IMR-90 (cell line): Measurements from ENCODE around the gene CACNA2D1. TPM values are rescaled to one million over a fixed set of nuclear protein-coding genes. Genes with fewer than 3 reads are reported as not detected.

Experiments
- ATAC-seq: fragments of 200-7000 bp; cut with Tn5 transposase; 2 replicates; pipeline ENCODE4 v1.9.1; 2020; ENCODE audit warnings: low read depth, mild to moderate bottlenecking, moderate library complexity
- BruUV-seq: library from RNA; stranded (reverse); fragments of 400-500 nt; replicated peaks from 2 replicates; lab custom pipeline; 2021; lab: Mats Ljungman, UMichigan
- CTCF ChIA-PET: fragments of 300-600 bp; formaldehyde crosslinking; extraction: SDS; loops from one replicate; lab custom pipeline; 2021; ENCODE audit warnings: antibody characterized with exemption; lab: Yijun Ruan, JAX
- POLR2A ChIA-PET: fragments of 300-600 bp; sonication (Branson Sonifier 250); formaldehyde crosslinking; loops from one replicate; lab custom pipeline; 2022; ENCODE audit warnings: antibody characterized with exemption; ENCODE audit not compliant: unreplicated experiment; lab: Charles Lee
- DNase-seq: peaks from one replicate; pipeline ENCODE4 v3.0.0; 2013
- H2AFZ ChIP-seq: replicated peaks from 2 replicates; pipeline ENCODE3; 2013; ENCODE audit warnings: low read length, mild to moderate bottlenecking; ENCODE audit not compliant: poor library complexity
- H2AK5ac ChIP-seq: 2 replicates; pipeline ENCODE4 v1.6.1; 2013; ENCODE audit warnings: low read depth, low read length, inconsistent platforms
- H2AK9ac ChIP-seq: replicated peaks from 2 replicates; pipeline ENCODE3; 2013; ENCODE audit warnings: mild to moderate bottlenecking, low read depth, low read length, moderate library complexity; ENCODE audit not compliant: poor library complexity
- H2BK120ac ChIP-seq: 2 replicates; pipeline ENCODE4 v1.6.1; 2013; ENCODE audit warnings: low read depth, low read length, inconsistent platforms
- H2BK15ac ChIP-seq: 3 replicates; pipeline ENCODE4 v1.6.1; 2013; ENCODE audit warnings: low read depth, low read length, inconsistent platforms
- H2BK20ac ChIP-seq: 2 replicates; pipeline ENCODE4 v1.6.1; 2013; ENCODE audit warnings: low read depth, mild to moderate bottlenecking, inconsistent platforms, low read length, moderate library complexity
- H2BK5ac ChIP-seq: 2 replicates; pipeline ENCODE4 v1.6.1; 2013; ENCODE audit warnings: mild to moderate bottlenecking, low read depth, low read length, inconsistent platforms; ENCODE audit not compliant: poor library complexity, severe bottlenecking
- H3K14ac ChIP-seq: replicated peaks from 2 replicates; pipeline ENCODE4 v1.6.1; 2013; ENCODE audit warnings: low read depth, low read length, inconsistent platforms
- H3K18ac ChIP-seq: 2 replicates; pipeline ENCODE4 v1.6.1; 2013; ENCODE audit warnings: low read depth, low read length, control low read depth
- H3K23ac ChIP-seq: 2 replicates; pipeline ENCODE4 v1.6.1; 2013; ENCODE audit warnings: low read depth, low read length, inconsistent platforms
- H3K27ac ChIP-seq: 2 replicates; pipeline ENCODE4 v1.5.1; 2013; ENCODE audit warnings: mild to moderate bottlenecking, control low read depth, low read length; ENCODE audit not compliant: insufficient read depth
- H3K27me3 ChIP-seq: 2 replicates; pipeline ENCODE4 v1.6.1; 2013; ENCODE audit warnings: low read length; ENCODE audit not compliant: control insufficient read depth, insufficient read depth
- H3K36me3 ChIP-seq: 2 replicates; pipeline ENCODE4 v1.6.1; 2013; ENCODE audit warnings: low read length, mixed read lengths; ENCODE audit not compliant: control insufficient read depth, insufficient read depth
- H3K4ac ChIP-seq: 2 replicates; pipeline ENCODE4 v1.6.1; 2013; ENCODE audit warnings: low read depth, low read length, inconsistent platforms
- H3K4me1 ChIP-seq: 2 replicates; pipeline ENCODE4 v1.6.1; 2013; ENCODE audit warnings: low read length, mixed read lengths; ENCODE audit not compliant: control insufficient read depth, insufficient read depth
- H3K4me2 ChIP-seq: 2 replicates; pipeline ENCODE4 v1.6.1; 2013; ENCODE audit warnings: low read depth, mild to moderate bottlenecking, control low read depth, low read length, moderate library complexity
- H3K4me3 ChIP-seq: 2 replicates; pipeline ENCODE4 v1.5.1; 2013; ENCODE audit warnings: low read depth, mild to moderate bottlenecking, control low read depth, low read length, moderate library complexity; ENCODE audit not compliant: insufficient read depth
- H3K56ac ChIP-seq: 2 replicates; pipeline ENCODE4 v1.6.1; 2013; ENCODE audit warnings: low read length, inconsistent platforms; ENCODE audit not compliant: insufficient read depth; ENCODE audit errors: extremely low read depth
- H3K79me1 ChIP-seq, 2 experiments: 2 replicates each; pipeline ENCODE4 v1.6.1; 2013; ENCODE audit warnings: low read length in 2 of 2, inconsistent platforms in 1 of 2, low read depth in 1 of 2
- H3K9ac ChIP-seq: 2 replicates; pipeline ENCODE4 v1.6.1; 2013; ENCODE audit warnings: low read depth, low read length, control low read depth
- H3K9me1 ChIP-seq: 2 replicates; pipeline ENCODE4 v1.6.1; 2013; ENCODE audit warnings: low read length, inconsistent platforms; ENCODE audit not compliant: insufficient read depth
- H3K9me3 ChIP-seq: 2 replicates; pipeline ENCODE4 v1.6.1; 2013; ENCODE audit warnings: low read length; ENCODE audit not compliant: control insufficient read depth, insufficient read depth
- H4K20me1 ChIP-seq: 2 replicates; pipeline ENCODE4 v1.6.1; 2013; ENCODE audit warnings: low read length, inconsistent platforms; ENCODE audit not compliant: insufficient read depth
- H4K5ac ChIP-seq: 2 replicates; pipeline ENCODE4 v1.6.1; 2013; ENCODE audit warnings: mild to moderate bottlenecking, low read depth, low read length, control low read depth
- H4K8ac ChIP-seq, 2 experiments: 2 replicates each; pipeline ENCODE4 v1.6.1; 2013; ENCODE audit warnings: low read depth in 2 of 2, low read length in 2 of 2, control low read depth in 1 of 2, inconsistent platforms in 1 of 2
- H4K91ac ChIP-seq: 2 replicates; pipeline ENCODE4 v1.6.1; 2013; ENCODE audit warnings: low read depth, low read length, inconsistent platforms; ENCODE audit not compliant: insufficient read depth
- BHLHE40 ChIP-seq: fragments of 150-350 bp; IDR thresholded peaks from 2 replicates; pipeline ENCODE4 v1.6.1; 2016; ENCODE audit warnings: mild to moderate bottlenecking, low read depth, low read length
- ELK1 ChIP-seq: fragments of 150-350 bp; IDR thresholded peaks from 2 replicates; pipeline ENCODE4 v1.6.1; 2016; ENCODE audit warnings: low read depth, mild to moderate bottlenecking, low read length, moderate library complexity, borderline replicate concordance
- MAZ ChIP-seq: IDR thresholded peaks from 2 replicates; pipeline ENCODE4 v1.6.1; 2012; ENCODE audit warnings: low read depth, mild to moderate bottlenecking, low read length, improper control_type of control experiment, moderate library complexity, borderline replicate concordance
- SMC3 ChIP-seq: fragments of 150-350 bp; IDR thresholded peaks from 2 replicates; pipeline ENCODE4 v1.6.1; 2016; ENCODE audit warnings: low read depth, mild to moderate bottlenecking, antibody characterized with exemption, low read length, moderate library complexity
- whole genome bisulfite sequencing, 2 experiments: methylation state at CpG; one replicate each; pipeline versions ENCODE4 v1.1.5 to v1.1.7; 2013; ENCODE audit warnings: missing lambda C conversion rate in 2 of 2; ENCODE audit not compliant: insufficient read length in 1 of 2; ENCODE audit errors: extremely low coverage in 2 of 2; 5-methylcytosine and 5-hydroxymethylcytosine counted together
- dilution Hi-C: fragments of 300-500 bp; cut with HindIII; formaldehyde crosslinking; loops from one replicate; pipeline ENCODE4 v1.14.3; 2018; ENCODE audit warnings: low sequenced_read_pairs; ENCODE audit not compliant: unreplicated experiment
- in situ Hi-C: fragments of 300-500 bp; cut with MboI; formaldehyde crosslinking; loops from 3 replicates; pipeline ENCODE4 v1.14.3; 2019; ENCODE audit warnings: low sequenced_read_pairs, inconsistent platforms, mixed read lengths
- intact Hi-C: fragments of 100-400 bp; cut with micrococcal nuclease; formaldehyde crosslinking; loops from 2 replicates; pipeline ENCODE4 v1.10.0; 2022
- polyA plus RNA-seq, 3 experiments: library from polyadenylated mRNA; depleted of rRNA; stranded (reverse); fragments of >200 nt; gene quantifications; 2 replicates each; pipeline ENCODE4 v1.2.3, GENCODE V29; 2012; ENCODE audit warnings: low replicate concordance in 1 of 3
- total RNA-seq: library from RNA; depleted of rRNA; stranded (reverse); fragments of >200 nt; gene quantifications from 2 replicates; pipeline ENCODE4 v1.2.3, GENCODE V29; 2012

The CACNA2D1 gene
- total and polyA plus RNA-seq, 2 of the 4 experiments (the other 2 are of a cell fraction): 5.8 to 21.9 TPM

- no peak overlapping the region for H4K91ac ChIP-seq
- no peak overlapping the region for H2BK20ac ChIP-seq
- no peak for TF ChIP-seq MAZ
- TF ChIP-seq SMC3: no peak
- no peak for TF ChIP-seq ELK1
- TF ChIP-seq BHLHE40: no peak
- in situ Hi-C loops (no loop called here), dilution Hi-C loops (no loop called here), intact Hi-C loops (no loop called here)
- H3K23ac ChIP-seq: no peak overlapping the region
- no peak overlapping the region for H2AK9ac ChIP-seq
- H3K27me3 ChIP-seq: no peaks in the 10 kb centered on the region
- no peak overlapping the region for H3K9ac ChIP-seq
- no peak overlapping the region for H2BK120ac ChIP-seq
- no peak overlapping the region for H2AFZ ChIP-seq
- no TSS peak for BruUV-seq
- DNase-seq (no peak), ATAC-seq (no peak)
- H3K4me1 ChIP-seq: no peaks in the 10 kb centered on the region
- H3K18ac ChIP-seq: no peak overlapping the region
- H3K79me1 ChIP-seq: no peaks in the 10 kb centered on the region
- no peak overlapping the region for H3K27ac ChIP-seq
- WGBS, 2 experiments: no CpG with 5 or more reads among the region's 3 CpGs
- H3K4me2 ChIP-seq: no peak overlapping the region
- ChIA-PET CTCF (no interaction called here), POLR2A (no interaction called here)
- H3K14ac ChIP-seq: no peak overlapping the region
- H4K20me1 ChIP-seq: no peaks in the 10 kb centered on the region
- no peak overlapping the region for H2AK5ac ChIP-seq
- H3K36me3 ChIP-seq: 0 out of 2 replicates have a peak, but pooled peaks cover 1% of the 10 kb centered on the region
- no peak overlapping the region for H3K4ac ChIP-seq
- no peak overlapping the region for H3K4me3 ChIP-seq
- no peak overlapping the region for H4K5ac ChIP-seq
- no peaks in the 10 kb centered on the region for H3K9me1 ChIP-seq
- H2BK15ac ChIP-seq: no peak overlapping the region
- H3K9me3 ChIP-seq: no peaks in the 10 kb centered on the region
- H2BK5ac ChIP-seq: no peak overlapping the region
- H4K8ac ChIP-seq: no peak overlapping the region
- H3K56ac ChIP-seq: no peak overlapping the region
These were observed 460.2 kb downstream of the CACNA2D1 start for GRCh38 chr7:81983406-81983805.
